ENCODE measurements around the gene PRM1.

The PRM1 gene

DNA sequence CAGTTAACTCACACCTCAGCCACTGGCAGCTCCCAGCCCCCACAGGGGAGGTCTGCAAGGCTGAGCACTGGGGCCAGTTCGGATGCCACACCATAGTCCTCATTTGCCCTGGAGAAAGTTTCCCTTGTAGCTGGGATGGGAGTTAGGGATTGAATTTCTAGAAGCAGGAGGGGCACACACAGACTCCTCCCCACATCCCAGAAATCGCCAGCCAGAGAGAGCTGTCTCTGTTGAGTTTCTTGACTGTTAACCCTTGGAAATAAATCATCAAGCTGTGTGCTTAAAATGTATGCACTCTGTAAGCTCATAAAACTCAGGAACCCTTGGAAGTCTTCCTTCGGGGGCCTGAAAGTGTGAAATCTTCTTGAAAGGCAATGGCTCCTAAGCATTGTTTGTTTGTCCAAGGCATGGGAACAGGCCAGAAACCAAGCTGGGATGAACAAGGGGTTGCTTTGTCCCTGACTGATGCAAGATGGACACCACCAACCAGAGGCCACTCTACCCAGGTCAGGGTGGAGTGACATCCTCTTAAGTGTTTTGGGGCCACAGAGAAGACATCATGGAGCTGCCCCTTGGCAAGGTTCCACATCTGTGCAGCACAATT is 7.3 kb downstream of the PRM1 start:
- no peak for TF ChIP-seq EZH2 (IDR thresholded peaks at IDR 0.05; ENCODE audit: borderline replicate concordance, low read depth, low read length, severe bottlenecking)
- TF ChIP-seq, protein P1, sequence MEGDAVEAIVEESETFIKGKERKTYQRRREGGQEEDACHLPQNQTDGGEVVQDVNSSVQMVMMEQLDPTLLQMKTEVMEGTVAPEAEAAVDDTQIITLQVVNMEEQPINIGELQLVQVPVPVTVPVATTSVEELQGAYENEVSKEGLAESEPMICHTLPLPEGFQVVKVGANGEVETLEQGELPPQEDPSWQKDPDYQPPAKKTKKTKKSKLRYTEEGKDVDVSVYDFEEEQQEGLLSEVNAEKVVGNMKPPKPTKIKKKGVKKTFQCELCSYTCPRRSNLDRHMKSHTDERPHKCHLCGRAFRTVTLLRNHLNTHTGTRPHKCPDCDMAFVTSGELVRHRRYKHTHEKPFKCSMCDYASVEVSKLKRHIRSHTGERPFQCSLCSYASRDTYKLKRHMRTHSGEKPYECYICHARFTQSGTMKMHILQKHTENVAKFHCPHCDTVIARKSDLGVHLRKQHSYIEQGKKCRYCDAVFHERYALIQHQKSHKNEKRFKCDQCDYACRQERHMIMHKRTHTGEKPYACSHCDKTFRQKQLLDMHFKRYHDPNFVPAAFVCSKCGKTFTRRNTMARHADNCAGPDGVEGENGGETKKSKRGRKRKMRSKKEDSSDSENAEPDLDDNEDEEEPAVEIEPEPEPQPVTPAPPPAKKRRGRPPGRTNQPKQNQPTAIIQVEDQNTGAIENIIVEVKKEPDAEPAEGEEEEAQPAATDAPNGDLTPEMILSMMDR (IDR thresholded peaks at IDR 0.05; ENCODE audit: borderline replicate concordance, extremely low read depth, low read length, poor library complexity, severe bottlenecking) = no peak

GRCh38 chr16:11272921-11273720 is 8.0 kb downstream of the PRM1 start, which contains the start of gene PRM3:
PRM3 (minus strand) TSS chr16:11273629; CDS start chr16:11273595, 34 bp downstream.
- Histone ChIP-seq H3K27me3 (ENCODE audit: insufficient read depth, low read length, poor library complexity) (no peaks in the 10 kb centered on the region), H2AFZ (ENCODE audit: low read depth, low read length) (no peak within 1 kb of the TSS), H3K79me2 (ENCODE audit: insufficient read depth, low read length) (no peaks in the 10 kb centered on the region), H3K9ac (ENCODE audit: low read depth, low read length) (no peak within 1 kb of the TSS), H3K36me3 (ENCODE audit: insufficient read depth, low read length) (no peaks in the 10 kb centered on the region), H4K20me1 (ENCODE audit: insufficient read depth, low read length) (no peaks in the 10 kb centered on the region), H3K4me3 (ENCODE audit: low read depth in 1 of 2, low read length in 2 of 2) (no peak within 1 kb of the TSS), H3K9me3 (ENCODE audit: insufficient read depth, low read length, severe bottlenecking) (no peaks in the 10 kb centered on the region), H3K4me2 (ENCODE audit: insufficient read depth, low read length) (no peak within 1 kb of the TSS), H3K27ac (ENCODE audit: low read length) (no peak within 1 kb of the TSS), H3K4me1 (ENCODE audit: insufficient read depth, low read length) (no peaks in the 10 kb centered on the region)
- TF ChIP-seq, protein P1 (IDR thresholded peaks at IDR 0.05; ENCODE audit: borderline replicate concordance, extremely low read depth, low read length, poor library complexity, severe bottlenecking) = no peak
- TF ChIP-seq EZH2 (IDR thresholded peaks at IDR 0.05; ENCODE audit: borderline replicate concordance, low read depth, low read length, severe bottlenecking) = no peak
- DNase-seq (no peak), ATAC-seq (ENCODE audit: insufficient read depth, low read depth) (no peak)

More for the DNA sequence above, 7.3 kb downstream of the PRM1 start:
- Histone ChIP-seq H3K36me3 (ENCODE audit: insufficient read depth, low read length) (no peaks in the 10 kb centered on the region), H2AFZ (ENCODE audit: low read depth, low read length) (no peak overlapping the region), H3K9ac (ENCODE audit: low read depth, low read length) (no peak overlapping the region), H3K4me2 (ENCODE audit: insufficient read depth, low read length) (no peak overlapping the region), H3K79me2 (ENCODE audit: insufficient read depth, low read length) (no peaks in the 10 kb centered on the region), H3K27ac (ENCODE audit: low read length) (no peak overlapping the region), H3K27me3 (ENCODE audit: insufficient read depth, low read length, poor library complexity) (no peaks in the 10 kb centered on the region), H3K9me3 (ENCODE audit: insufficient read depth, low read length, severe bottlenecking) (no peaks in the 10 kb centered on the region), H3K4me1 (ENCODE audit: insufficient read depth, low read length) (no peaks in the 10 kb centered on the region), H3K4me3 (ENCODE audit: low read depth in 1 of 2, low read length in 2 of 2) (no peak overlapping the region), H4K20me1 (ENCODE audit: insufficient read depth, low read length) (no peaks in the 10 kb centered on the region)
- ATAC-seq (ENCODE audit: insufficient read depth, low read depth) = no peak
- DNase-seq = no peak

DNA sequence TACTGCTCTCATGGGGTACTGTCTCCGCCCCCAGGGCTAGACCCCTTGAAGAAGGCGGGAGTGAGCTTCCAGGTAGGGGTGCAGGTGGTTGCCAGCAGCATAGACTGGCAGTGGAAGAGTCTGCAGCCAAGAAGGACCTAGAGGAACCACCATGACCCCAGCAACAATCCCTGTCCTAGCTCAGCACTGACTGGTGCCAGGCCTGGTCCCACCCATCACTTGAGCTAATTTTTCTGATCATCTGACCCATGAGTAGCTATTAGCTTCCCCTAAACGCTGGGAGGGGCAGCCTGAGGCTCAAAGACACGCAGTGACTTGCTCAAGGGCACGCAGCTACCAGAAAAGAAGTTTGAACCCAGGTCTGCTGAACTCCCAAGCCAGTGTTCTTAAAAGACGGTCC is 8.6 kb downstream of the PRM1 start:
- Histone ChIP-seq H3K27ac (ENCODE audit: low read length) (no peak overlapping the region), H3K4me1 (ENCODE audit: insufficient read depth, low read length) (no peaks in the 10 kb centered on the region), H3K36me3 (ENCODE audit: insufficient read depth, low read length) (no peaks in the 10 kb centered on the region), H3K9me3 (ENCODE audit: insufficient read depth, low read length, severe bottlenecking) (no peaks in the 10 kb centered on the region), H3K27me3 (ENCODE audit: insufficient read depth, low read length, poor library complexity) (no peaks in the 10 kb centered on the region), H3K4me2 (ENCODE audit: insufficient read depth, low read length) (no peak overlapping the region), H4K20me1 (ENCODE audit: insufficient read depth, low read length) (no peaks in the 10 kb centered on the region), H3K79me2 (ENCODE audit: insufficient read depth, low read length) (no peaks in the 10 kb centered on the region), H3K4me3 (ENCODE audit: low read depth in 1 of 2, low read length in 2 of 2) (no peak overlapping the region), H2AFZ (ENCODE audit: low read depth, low read length) (no peak overlapping the region), H3K9ac (ENCODE audit: low read depth, low read length) (no peak overlapping the region)
- DNase-seq (no peak), ATAC-seq (ENCODE audit: insufficient read depth, low read depth) (no peak)
- TF ChIP-seq EZH2 (IDR thresholded peaks at IDR 0.05; ENCODE audit: borderline replicate concordance, low read depth, low read length, severe bottlenecking) = no peak
- TF ChIP-seq, protein P1 (IDR thresholded peaks at IDR 0.05; ENCODE audit: borderline replicate concordance, extremely low read depth, low read length, poor library complexity, severe bottlenecking) = no peak
